Measurements from ENCODE around the gene RBMS1.

- TF ChIP-seq CTCF (IDR thresholded peaks at IDR 0.05), result no peak
- TF ChIP-seq EZH2 (IDR thresholded peaks at IDR 0.05; ENCODE audit: borderline replicate concordance, insufficient read depth, low read depth, low read length, poor library complexity, severe bottlenecking), result no peak
Measured at GRCh38 chr2:160254189-160254762, 239.3 kb downstream of the RBMS1 start.
